Panc1 (cell line): ENCODE measurements around the gene COL26A1. TPM values are rescaled to one million over a fixed set of nuclear protein-coding genes. Genes with fewer than 3 reads are reported as not detected.

Source experiments
- ATAC-seq: fragments of 200-7000 bp; cut with Tn5 transposase; 2 replicates; pipeline ENCODE4 v1.9.1; 2020; ENCODE audit warnings: mild to moderate bottlenecking, moderate library complexity
- BruUV-seq: library from RNA; stranded (reverse); fragments of 400-500 nt; replicated peaks from 2 replicates; lab custom pipeline; 2021; lab: Mats Ljungman, UMichigan
- CTCF ChIA-PET: fragments of 300-600 bp; sonication (Branson Sonifier 250); formaldehyde crosslinking; loops from one replicate; lab custom pipeline; 2022; ENCODE audit warnings: antibody characterized with exemption; lab: Charles Lee
- POLR2A ChIA-PET: fragments of 300-600 bp; sonication (Branson Sonifier 250); formaldehyde crosslinking; loops from one replicate; lab custom pipeline; 2022; ENCODE audit warnings: antibody characterized with exemption; lab: Charles Lee
- DNase-seq: peaks from one replicate; pipeline ENCODE4 v3.0.0-alpha.2; 2010; ENCODE audit warnings: low read depth, low spot score
- H3K27ac ChIP-seq: 2 replicates; pipeline ENCODE4 v1.5.1; 2011; ENCODE audit warnings: mild to moderate bottlenecking, low read length, inconsistent platforms
- H3K27me3 ChIP-seq: fragments of 200-500 bp; sonication (Bioruptor generic); 2 replicates; pipeline ENCODE4 v1.6.0; 2014; ENCODE audit warnings: low read length, inconsistent platforms; ENCODE audit not compliant: control insufficient read depth, insufficient read depth
- H3K36me3 ChIP-seq: fragments of 200-500 bp; sonication (Bioruptor generic); 2 replicates; pipeline ENCODE4 v1.5.1; 2014; ENCODE audit warnings: inconsistent platforms, mild to moderate bottlenecking, low read length, moderate library complexity; ENCODE audit not compliant: control insufficient read depth, insufficient read depth
- H3K4me1 ChIP-seq: 2 replicates; pipeline ENCODE4 v1.5.1; 2011; ENCODE audit warnings: inconsistent platforms, mild to moderate bottlenecking, low read length, moderate library complexity; ENCODE audit not compliant: control insufficient read depth, insufficient read depth
- H3K4me3 ChIP-seq, 2 experiments: 2 replicates each; pipeline ENCODE4 v1.5.1; 2011 to 2012; ENCODE audit warnings: low read depth in 2 of 2, low read length in 2 of 2, mild to moderate bottlenecking in 2 of 2, inconsistent platforms in 1 of 2, moderate library complexity in 1 of 2
- H3K9me3 ChIP-seq: fragments of 200-500 bp; sonication (Bioruptor generic); 2 replicates; pipeline ENCODE4 v1.5.1; 2014; ENCODE audit warnings: low read depth, mild to moderate bottlenecking, inconsistent platforms, low read length, moderate library complexity; ENCODE audit not compliant: control insufficient read depth, insufficient read depth
- CTCF ChIP-seq: fragments of 450-650 bp; IDR thresholded peaks from 2 replicates; pipeline ENCODE4 v1.5.1; 2017; ENCODE audit warnings: mild to moderate bottlenecking
- POLR2AphosphoS5 ChIP-seq: IDR thresholded peaks from 2 replicates; pipeline ENCODE4 v1.6.1; 2012; ENCODE audit warnings: mild to moderate bottlenecking, low read depth, low read length, moderate library complexity
- REST ChIP-seq, 2 experiments: IDR thresholded peaks; 2 replicates each; pipeline ENCODE4 v1.6.1; 2011 to 2012; ENCODE audit warnings: low read depth in 2 of 2, control low read depth in 1 of 2, low read length in 1 of 2, mild to moderate bottlenecking in 1 of 2, moderate library complexity in 1 of 2; ENCODE audit not compliant: insufficient read depth in 1 of 2
- SIN3A ChIP-seq: IDR thresholded peaks from 2 replicates; pipeline ENCODE4 v1.6.1; 2012; ENCODE audit warnings: low read depth, mild to moderate bottlenecking, low read length, moderate library complexity, borderline replicate concordance; ENCODE audit not compliant: insufficient read depth
- TCF7L2 ChIP-seq: IDR thresholded peaks from 2 replicates; pipeline ENCODE4 v1.6.1; 2011; ENCODE audit warnings: mild to moderate bottlenecking, low read depth, low read length, inconsistent platforms
- in situ Hi-C: cut with HindIII; loops from 2 replicates; pipeline ENCODE4 v1.10.0; 2016; ENCODE audit warnings: low sequenced_read_pairs, low pct_unique_long_range_greater_than_20kb
- intact Hi-C: fragments of 100-400 bp; cut with micrococcal nuclease; formaldehyde crosslinking; loops from one replicate; pipeline ENCODE4 v1.10.0; 2022; ENCODE audit not compliant: unreplicated experiment
- total RNA-seq: library from RNA; stranded (reverse); gene quantifications from one replicate; pipeline ENCODE4 v1.2.1, GENCODE V29; 2021; ENCODE audit not compliant: unreplicated experiment

COL26A1 gene
- total RNA-seq, 1 experiment from 2014 or later, result 25.8 TPM

DNA sequence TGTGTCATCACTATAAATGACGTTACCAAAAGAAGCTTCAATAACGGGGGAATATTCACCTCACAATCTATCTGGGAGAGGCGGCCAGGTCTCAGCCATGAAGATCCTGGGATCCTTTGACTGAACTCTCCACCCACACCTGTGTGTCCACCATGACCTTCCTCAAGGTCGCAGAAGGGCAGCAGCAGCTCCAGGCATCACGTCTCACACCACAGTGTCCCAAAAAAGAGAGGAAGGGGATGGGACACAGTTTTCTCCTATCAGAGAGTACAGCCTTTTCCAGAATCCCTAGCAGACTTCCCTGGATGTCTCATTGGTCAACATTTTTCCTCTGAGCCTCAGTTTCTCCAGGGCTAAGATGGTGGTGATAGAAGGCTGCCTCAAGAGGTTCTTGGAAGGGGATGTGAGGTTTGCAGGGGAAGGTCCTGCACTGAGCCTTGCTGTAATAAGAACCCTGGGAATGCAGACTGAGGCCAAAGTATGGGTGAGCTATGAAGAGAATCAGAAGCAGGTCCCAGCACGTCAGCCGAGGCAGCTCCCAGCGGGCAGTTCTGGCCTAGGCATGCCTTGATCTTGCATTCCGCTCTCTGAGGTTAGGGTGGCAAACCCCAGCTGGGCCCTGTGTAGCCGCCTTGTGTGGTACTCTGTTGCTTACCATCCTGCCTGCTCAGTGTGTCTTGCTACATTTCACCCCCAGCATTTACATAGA lies 63.8 kb downstream of the COL26A1 start:
- Histone ChIP-seq H3K36me3 (no peaks in the 10 kb centered on the region), H3K27ac (no peak overlapping the region), H3K4me1 (no peaks in the 10 kb centered on the region), H3K9me3 (no peaks in the 10 kb centered on the region), H3K4me3 (no peak overlapping the region), H3K27me3 (no peaks in the 10 kb centered on the region)
- no peak for ATAC-seq
- ChIA-PET CTCF (interaction anchor here (0.5 to 0.6 kb wide), 2 partner anchors 41 to 113 kb away, joined by 3 read pairs; no protein-coding TSS in a partner anchor), POLR2A (interaction anchor here (0.7 kb wide), 1 partner anchor 270 kb away, joined by 4 read pairs; no protein-coding TSS in a partner anchor)
- in situ Hi-C loops (no loop called here), intact Hi-C loops (no loop called here)
- TF ChIP-seq REST (IDR thresholded peaks at IDR 0.05; ENCODE audit: insufficient read depth in 1 of 2, low read depth in 2 of 2, low read length in 1 of 2), result no peak
- no peak for TF ChIP-seq TCF7L2
- TF ChIP-seq SIN3A, result no peak
- no peak for TF ChIP-seq CTCF
- TF ChIP-seq POLR2AphosphoS5, result no peak
- no TSS peak for BruUV-seq
- no peak for DNase-seq

- H3K4me3 ChIP-seq, result no peak overlapping the region
- in situ Hi-C loops (no loop called here), intact Hi-C loops (no loop called here)
- no peaks in the 10 kb centered on the region for H3K4me1 ChIP-seq
- no peak for TF ChIP-seq CTCF
- TF ChIP-seq SIN3A, result no peak
- no peak for TF ChIP-seq TCF7L2
- no peak for TF ChIP-seq REST (IDR thresholded peaks at IDR 0.05; ENCODE audit: insufficient read depth in 1 of 2, low read depth in 2 of 2, low read length in 1 of 2)
- no peak for TF ChIP-seq POLR2AphosphoS5
- DNase-seq (no peak), ATAC-seq (no peak)
- H3K36me3 ChIP-seq, result no peaks in the 10 kb centered on the region
- BruUV-seq, result no TSS peak
- ChIA-PET POLR2A (interaction anchor here (0.7 kb wide), 1 partner anchor 74 kb away, joined by 7 read pairs; no protein-coding TSS in a partner anchor), CTCF (interaction anchor here (0.7 kb wide), 1 partner anchor 41 kb away, joined by 5 read pairs; no protein-coding TSS in a partner anchor)
- H3K27me3 ChIP-seq, result no peaks in the 10 kb centered on the region
- H3K27ac ChIP-seq, result no peak overlapping the region
- H3K9me3 ChIP-seq, result no peaks in the 10 kb centered on the region
Observed at GRCh38 chr7:101428093-101428866, 65.6 kb downstream of the COL26A1 start.
